ENCODE measurements around the gene GSDMA.
"Not testable (repeated sequence)": the region's sequence is repeated elsewhere in the genome, so short reads cannot be mapped to it uniquely, and the experiment has no call there.

The GSDMA gene

DNA sequence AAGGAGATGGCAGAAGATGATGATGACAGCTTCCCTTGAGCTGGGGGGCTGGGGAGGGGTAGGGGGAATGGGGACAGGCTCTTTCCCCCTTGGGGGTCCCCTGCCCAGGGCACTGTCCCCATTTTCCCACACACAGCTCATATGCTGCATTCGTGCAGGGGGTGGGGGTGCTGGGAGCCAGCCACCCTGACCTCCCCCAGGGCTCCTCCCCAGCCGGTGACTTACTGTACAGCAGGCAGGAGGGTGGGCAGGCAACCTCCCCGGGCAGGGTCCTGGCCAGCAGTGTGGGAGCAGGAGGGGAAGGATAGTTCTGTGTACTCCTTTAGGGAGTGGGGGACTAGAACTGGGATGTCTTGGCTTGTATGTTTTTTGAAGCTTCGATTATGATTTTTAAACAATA, 34.7 kb downstream of the GSDMA start:
- no peak overlapping the region for H3K9ac ChIP-seq (ENCODE audit: low read length in 2 of 2)
- H3K9me3 ChIP-seq (ENCODE audit: control insufficient read depth in 2 of 2, low read length in 2 of 2): no peaks in the 10 kb centered on the region
- no peak overlapping the region for H3K27ac ChIP-seq (ENCODE audit: low read length)
- peaks cover 47 to 48% of the 10 kb centered on the region in 2 donors for H3K36me3 ChIP-seq (ENCODE audit: control insufficient read depth in 2 of 2, insufficient read depth in 2 of 2, low read length in 2 of 2)
- no peaks in the 10 kb centered on the region for H3K4me1 ChIP-seq (ENCODE audit: control insufficient read depth, insufficient read depth, low read length)
- no peaks in the 10 kb centered on the region for H3K27me3 ChIP-seq (ENCODE audit: control insufficient read depth in 1 of 2, insufficient read depth in 2 of 2, low read length in 2 of 2)
- H3K4me3 ChIP-seq (ENCODE audit: low read length in 2 of 2): no peak overlapping the region

DNA sequence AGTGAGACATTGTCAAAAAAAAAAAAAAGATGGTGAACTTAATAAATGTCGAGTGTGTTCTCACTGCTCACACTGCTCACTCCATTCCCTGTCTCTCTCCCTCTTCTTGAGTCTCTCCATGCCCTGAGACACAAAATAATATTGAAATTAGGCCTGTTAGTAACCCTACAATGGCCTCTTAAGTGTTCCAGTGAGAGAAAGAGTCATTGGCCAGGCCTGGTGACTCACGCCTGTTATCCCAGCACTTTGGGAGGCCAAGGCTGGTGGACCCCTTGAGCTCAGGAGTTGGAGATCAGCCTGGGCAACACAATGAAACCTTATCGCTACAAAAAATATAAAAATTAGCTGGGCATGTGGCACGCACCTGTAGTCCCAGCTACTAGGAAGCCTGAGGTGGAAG, 36.3 kb downstream of the GSDMA start:
- no peak overlapping the region for H3K4me3 ChIP-seq (ENCODE audit: low read length in 2 of 2)
- no peak overlapping the region for H3K27ac ChIP-seq (ENCODE audit: low read length)
- H3K9me3 ChIP-seq (ENCODE audit: control insufficient read depth in 2 of 2, low read length in 2 of 2): no peaks in the 10 kb centered on the region
- no peaks in the 10 kb centered on the region for H3K4me1 ChIP-seq (ENCODE audit: control insufficient read depth, insufficient read depth, low read length)
- peaks cover 32% of the 10 kb centered on the region in 2 donors for H3K36me3 ChIP-seq (ENCODE audit: control insufficient read depth in 2 of 2, insufficient read depth in 2 of 2, low read length in 2 of 2)
- H3K27me3 ChIP-seq (ENCODE audit: control insufficient read depth in 1 of 2, insufficient read depth in 2 of 2, low read length in 2 of 2): no peaks in the 10 kb centered on the region
- no peak overlapping the region for H3K9ac ChIP-seq (ENCODE audit: low read length in 2 of 2)

DNA sequence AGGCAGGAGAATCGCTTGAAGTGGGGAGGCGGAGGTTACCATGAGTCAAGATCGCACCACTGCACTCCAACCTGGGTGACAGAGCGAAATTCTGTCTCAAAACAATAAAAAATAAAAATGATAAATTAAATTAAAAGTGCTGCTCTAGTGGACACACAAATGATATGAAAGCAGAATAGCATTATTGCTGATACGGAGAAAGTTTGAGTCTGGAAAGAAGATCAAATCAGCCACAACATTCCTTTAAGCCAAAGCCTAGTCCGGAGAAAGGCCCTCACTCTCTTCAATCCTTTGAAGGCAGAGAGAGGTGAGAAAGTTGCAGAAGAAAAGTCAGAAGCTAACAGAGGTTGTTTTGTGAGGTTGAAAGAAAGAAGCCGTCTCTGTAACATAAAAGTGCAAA, 37.4 kb downstream of the GSDMA start:
- Histone ChIP-seq H3K9me3 (ENCODE audit: control insufficient read depth in 2 of 2, low read length in 2 of 2) (no peaks in the 10 kb centered on the region), H3K4me3 (ENCODE audit: low read length in 2 of 2) (no peak overlapping the region), H3K27ac (ENCODE audit: low read length) (no peak overlapping the region), H3K36me3 (ENCODE audit: control insufficient read depth in 2 of 2, insufficient read depth in 2 of 2, low read length in 2 of 2) (peaks cover 21 to 22% of the 10 kb centered on the region in 2 donors), H3K27me3 (ENCODE audit: control insufficient read depth in 1 of 2, insufficient read depth in 2 of 2, low read length in 2 of 2) (no peaks in the 10 kb centered on the region), H3K4me1 (ENCODE audit: control insufficient read depth, insufficient read depth, low read length) (no peaks in the 10 kb centered on the region), H3K9ac (ENCODE audit: low read length in 2 of 2) (no peak overlapping the region)

DNA sequence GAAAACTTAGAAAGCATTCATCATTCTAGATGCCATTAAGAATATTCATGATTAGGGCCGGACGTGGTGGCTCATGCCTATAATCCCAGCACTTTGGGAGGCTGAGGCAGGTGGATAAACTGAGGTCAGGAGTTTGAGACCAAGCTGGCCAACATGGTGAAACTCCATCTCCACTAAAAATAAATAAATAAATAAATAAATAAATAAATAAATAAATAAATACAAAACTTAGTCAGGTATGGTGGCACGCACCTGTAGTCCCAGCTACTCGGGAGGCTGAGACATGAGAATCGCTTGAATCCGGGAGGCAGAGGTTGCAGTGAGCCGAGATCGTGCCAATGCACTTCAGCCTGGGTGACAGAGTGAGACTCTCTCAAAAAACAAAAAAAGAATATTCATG, 38.5 kb downstream of the GSDMA start:
- H3K9me3 ChIP-seq (ENCODE audit: control insufficient read depth in 2 of 2, low read length in 2 of 2); H3K27me3 ChIP-seq (ENCODE audit: control insufficient read depth in 1 of 2, insufficient read depth in 2 of 2, low read length in 2 of 2); H3K27ac ChIP-seq (ENCODE audit: low read length); H3K4me3 ChIP-seq (ENCODE audit: low read length in 2 of 2); H3K4me1 ChIP-seq (ENCODE audit: control insufficient read depth, insufficient read depth, low read length); H3K9ac ChIP-seq (ENCODE audit: low read length in 2 of 2): not testable (repeated sequence)
- peaks cover 12 to 13% of the 10 kb centered on the region in 2 donors for H3K36me3 ChIP-seq (ENCODE audit: control insufficient read depth in 2 of 2, insufficient read depth in 2 of 2, low read length in 2 of 2)

DNA sequence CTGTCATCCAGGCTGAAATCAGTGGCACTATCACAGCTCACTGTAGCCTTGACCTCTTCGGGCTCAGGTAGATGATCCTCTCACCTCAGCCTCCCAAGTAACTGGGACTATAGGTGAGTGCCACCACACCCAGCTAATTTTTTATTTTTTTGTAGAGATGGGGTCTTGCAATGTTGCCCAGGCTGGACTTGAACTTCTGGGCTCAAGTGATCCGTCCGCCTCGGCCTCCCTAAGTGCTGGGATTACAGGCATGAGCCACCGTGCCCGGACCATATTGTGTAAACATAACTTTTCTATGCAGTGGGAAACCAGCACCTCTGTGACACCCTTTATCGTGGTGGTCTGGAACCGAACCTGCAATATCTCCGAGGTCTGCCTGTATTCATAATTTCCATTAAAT, 41.3 kb downstream of the GSDMA start:
- no peak overlapping the region for H3K4me3 ChIP-seq (ENCODE audit: low read length in 2 of 2)
- no peak overlapping the region for H3K9ac ChIP-seq (ENCODE audit: low read length in 2 of 2)
- no peaks in the 10 kb centered on the region for H3K36me3 ChIP-seq (ENCODE audit: control insufficient read depth in 2 of 2, insufficient read depth in 2 of 2, low read length in 2 of 2)
- H3K27me3 ChIP-seq (ENCODE audit: control insufficient read depth in 1 of 2, insufficient read depth in 2 of 2, low read length in 2 of 2): no peaks in the 10 kb centered on the region
- no peaks in the 10 kb centered on the region for H3K9me3 ChIP-seq (ENCODE audit: control insufficient read depth in 2 of 2, low read length in 2 of 2)
- no peaks in the 10 kb centered on the region for H3K4me1 ChIP-seq (ENCODE audit: control insufficient read depth, insufficient read depth, low read length)
- no peak overlapping the region for H3K27ac ChIP-seq (ENCODE audit: low read length)

DNA sequence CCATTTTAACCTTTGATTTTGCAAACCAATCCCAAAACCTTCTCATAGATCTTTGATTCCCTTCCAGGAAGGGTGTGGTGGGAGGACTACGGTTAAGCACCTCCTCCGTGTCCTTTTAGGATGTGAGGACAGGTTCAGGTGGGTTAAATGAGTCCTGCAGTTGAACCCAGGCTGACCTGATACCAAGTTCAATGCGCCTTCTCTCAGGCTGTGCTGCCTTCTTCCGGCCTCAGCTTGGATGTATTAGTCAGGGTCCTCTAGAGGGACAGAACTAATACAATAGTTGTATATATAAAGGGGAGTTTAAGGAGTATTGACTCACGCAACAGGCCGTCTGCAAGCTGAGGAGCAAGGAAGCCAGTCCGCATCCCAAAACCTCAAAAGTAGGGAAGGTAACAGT, 41.9 kb downstream of the GSDMA start:
- H3K4me3 ChIP-seq (ENCODE audit: low read length in 2 of 2): no peak overlapping the region
- no peaks in the 10 kb centered on the region for H3K9me3 ChIP-seq (ENCODE audit: control insufficient read depth in 2 of 2, low read length in 2 of 2)
- H3K9ac ChIP-seq (ENCODE audit: low read length in 2 of 2): no peak overlapping the region
- H3K36me3 ChIP-seq (ENCODE audit: control insufficient read depth in 2 of 2, insufficient read depth in 2 of 2, low read length in 2 of 2): no peaks in the 10 kb centered on the region
- H3K27ac ChIP-seq (ENCODE audit: low read length): no peak overlapping the region
- no peaks in the 10 kb centered on the region for H3K4me1 ChIP-seq (ENCODE audit: control insufficient read depth, insufficient read depth, low read length)
- H3K27me3 ChIP-seq (ENCODE audit: control insufficient read depth in 1 of 2, insufficient read depth in 2 of 2, low read length in 2 of 2): no peaks in the 10 kb centered on the region

DNA sequence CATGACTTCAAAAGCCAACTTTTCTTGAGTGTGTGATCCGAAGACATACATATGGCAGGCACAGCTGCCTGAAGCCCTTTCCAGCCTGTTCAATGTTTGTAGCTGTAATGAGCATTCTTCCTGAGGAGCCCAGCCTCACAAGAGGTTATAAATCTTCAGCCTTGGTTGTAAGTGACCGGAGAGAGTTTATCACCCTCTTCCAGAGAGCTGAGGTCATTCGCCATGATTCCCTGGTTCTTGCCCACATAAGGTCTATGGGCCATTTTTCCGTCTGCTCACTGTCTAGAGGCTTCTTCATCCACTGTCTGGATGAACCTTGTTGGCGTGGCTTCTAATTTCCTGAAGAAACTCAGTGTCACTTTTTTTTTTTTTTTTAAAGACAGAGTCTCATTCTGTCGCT, 42.7 kb downstream of the GSDMA start:
- no peak overlapping the region for H3K27ac ChIP-seq (ENCODE audit: low read length)
- H3K27me3 ChIP-seq (ENCODE audit: control insufficient read depth in 1 of 2, insufficient read depth in 2 of 2, low read length in 2 of 2): no peaks in the 10 kb centered on the region
- no peaks in the 10 kb centered on the region for H3K36me3 ChIP-seq (ENCODE audit: control insufficient read depth in 2 of 2, insufficient read depth in 2 of 2, low read length in 2 of 2)
- H3K9ac ChIP-seq (ENCODE audit: low read length in 2 of 2): no peak overlapping the region
- H3K4me3 ChIP-seq (ENCODE audit: low read length in 2 of 2): no peak overlapping the region
- no peaks in the 10 kb centered on the region for H3K4me1 ChIP-seq (ENCODE audit: control insufficient read depth, insufficient read depth, low read length)
- no peaks in the 10 kb centered on the region for H3K9me3 ChIP-seq (ENCODE audit: control insufficient read depth in 2 of 2, low read length in 2 of 2)

DNA sequence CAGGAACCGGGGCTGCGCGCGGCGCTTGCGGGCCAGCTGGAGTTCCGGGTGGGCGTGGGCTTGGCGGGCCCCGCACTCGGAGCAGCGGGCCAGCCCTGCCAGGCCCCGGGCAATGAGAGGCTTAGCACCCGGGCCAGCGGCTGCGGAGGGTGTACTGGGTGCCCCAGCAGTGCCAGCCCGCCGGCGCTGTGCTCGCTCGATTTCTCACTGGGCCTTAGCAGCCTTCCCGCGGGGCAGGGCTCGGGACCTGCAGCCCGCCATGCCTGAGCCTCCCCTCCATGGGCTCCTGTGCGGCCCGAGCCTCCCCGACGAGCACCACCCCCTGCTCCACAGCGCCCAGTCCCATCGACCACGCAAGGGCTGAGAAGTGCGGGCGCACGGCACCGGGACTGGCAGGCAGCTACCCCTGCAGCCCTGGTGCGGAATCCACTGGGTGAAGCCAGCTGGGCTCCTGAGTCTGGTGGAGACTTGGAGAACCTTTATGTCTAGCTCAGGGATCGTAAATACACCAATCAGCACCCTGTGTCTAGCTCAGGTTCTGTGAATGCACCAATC, 48.2 kb downstream of the GSDMA start:
- not testable (repeated sequence) for H3K27ac ChIP-seq (ENCODE audit: low read length); H3K9ac ChIP-seq (ENCODE audit: low read length in 2 of 2); H3K4me1 ChIP-seq (ENCODE audit: control insufficient read depth, insufficient read depth, low read length); H3K9me3 ChIP-seq (ENCODE audit: control insufficient read depth in 2 of 2, low read length in 2 of 2); H3K4me3 ChIP-seq (ENCODE audit: low read length in 2 of 2); H3K27me3 ChIP-seq (ENCODE audit: control insufficient read depth in 1 of 2, insufficient read depth in 2 of 2, low read length in 2 of 2); H3K36me3 ChIP-seq (ENCODE audit: control insufficient read depth in 2 of 2, insufficient read depth in 2 of 2, low read length in 2 of 2)

DNA sequence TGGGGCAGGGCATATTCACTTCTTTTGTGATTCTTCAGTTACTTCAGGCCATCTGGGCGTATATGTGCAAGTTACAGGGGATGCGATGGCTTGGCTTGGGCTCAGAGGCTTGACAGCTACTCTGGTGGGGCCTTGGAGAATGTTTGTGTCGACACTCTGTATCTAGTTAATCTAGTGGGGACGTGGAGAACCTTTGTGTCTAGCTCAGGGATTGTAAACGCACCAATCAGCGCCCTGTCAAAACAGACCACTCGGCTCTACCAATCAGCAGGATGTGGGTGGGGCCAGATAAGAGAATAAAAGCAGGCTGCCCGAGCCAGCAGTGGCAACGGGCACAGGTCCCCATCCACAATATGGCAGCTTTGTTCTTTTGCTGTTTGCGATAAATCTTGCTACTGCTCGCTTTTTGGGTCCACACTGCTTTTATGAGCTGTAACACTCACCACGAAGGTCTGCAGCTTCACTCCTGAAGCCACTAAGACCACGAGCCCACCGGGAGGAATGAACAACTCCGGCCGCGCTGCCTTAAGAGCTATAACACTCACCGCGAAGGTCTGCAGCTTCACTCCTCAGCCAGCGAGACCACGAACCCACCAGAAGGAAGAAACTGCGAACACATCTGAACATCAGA, 49.3 kb downstream of the GSDMA start:
- H3K36me3 ChIP-seq (ENCODE audit: control insufficient read depth in 2 of 2, insufficient read depth in 2 of 2, low read length in 2 of 2); H3K4me3 ChIP-seq (ENCODE audit: low read length in 2 of 2); H3K27me3 ChIP-seq (ENCODE audit: control insufficient read depth in 1 of 2, insufficient read depth in 2 of 2, low read length in 2 of 2); H3K9ac ChIP-seq (ENCODE audit: low read length in 2 of 2); H3K27ac ChIP-seq (ENCODE audit: low read length); H3K9me3 ChIP-seq (ENCODE audit: control insufficient read depth in 2 of 2, low read length in 2 of 2); H3K4me1 ChIP-seq (ENCODE audit: control insufficient read depth, insufficient read depth, low read length): not testable (repeated sequence)

DNA sequence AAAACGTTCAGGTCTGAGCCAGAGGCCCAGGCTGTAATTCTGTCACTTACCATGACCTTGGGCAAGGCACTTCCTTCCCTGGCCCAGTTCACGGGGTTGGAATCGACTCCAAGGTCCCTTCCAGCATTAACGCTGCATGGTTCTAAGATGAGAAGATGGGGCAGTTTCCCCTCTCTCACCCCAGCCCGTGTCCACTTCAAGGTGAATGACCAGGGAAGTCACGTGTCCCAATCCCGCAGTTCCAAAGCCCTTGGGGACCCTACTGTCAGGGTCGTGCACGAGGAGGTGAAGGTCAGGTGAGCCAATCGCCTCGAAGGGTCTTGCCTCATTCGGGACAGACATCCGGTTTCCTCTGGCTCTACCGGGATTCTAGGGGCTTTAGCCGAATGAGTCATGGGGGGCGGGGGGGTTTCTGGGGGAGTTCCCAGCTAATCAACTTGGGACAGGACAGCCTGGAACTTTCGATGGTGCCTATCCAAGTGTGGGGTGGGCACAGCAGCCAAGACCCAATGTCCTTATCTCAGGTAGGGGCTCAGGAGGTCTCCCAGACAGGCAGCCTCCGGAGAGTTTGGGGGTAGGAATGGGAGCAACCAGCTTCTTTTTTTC, 51.7 kb downstream of the GSDMA start:
- H3K9me3 ChIP-seq (ENCODE audit: control insufficient read depth in 2 of 2, low read length in 2 of 2): no peaks in the 10 kb centered on the region
- H3K27ac ChIP-seq (ENCODE audit: low read length): no peak overlapping the region
- no peaks in the 10 kb centered on the region for H3K27me3 ChIP-seq (ENCODE audit: control insufficient read depth in 1 of 2, insufficient read depth in 2 of 2, low read length in 2 of 2)
- peaks cover 29% of the 10 kb centered on the region for H3K4me1 ChIP-seq (ENCODE audit: control insufficient read depth, insufficient read depth, low read length)
- no peak overlapping the region for H3K9ac ChIP-seq (ENCODE audit: low read length in 2 of 2)
- no peak overlapping the region for H3K4me3 ChIP-seq (ENCODE audit: low read length in 2 of 2)
- peaks cover 0 to 2% of the 10 kb centered on the region in 2 donors for H3K36me3 ChIP-seq (ENCODE audit: control insufficient read depth in 2 of 2, insufficient read depth in 2 of 2, low read length in 2 of 2)

All from stomach smooth muscle (tissue), 2 donors.